SHP77 (cell line): ENCODE results near the gene DIAPH2.
"Not testable (repeated sequence)": the region's sequence is repeated elsewhere in the genome, so short reads cannot be mapped to it uniquely, and the experiment has no call there.

Source experiments
- DNase-seq, 2 experiments: peaks; one replicate each; lab custom pipeline; 2025; lab: John Stamatoyannopoulos, UW

The DIAPH2 gene

GRCh38 chrX:97389761-97390192 is 705.1 kb downstream of the DIAPH2 start:
- no peak for DNase-seq

- no peak for DNase-seq
Observed at GRCh38 chrX:97397371-97397770, 712.7 kb downstream of the DIAPH2 start.

- DNase-seq, result no peak
Observed at GRCh38 chrX:97398030-97398551, 713.4 kb downstream of the DIAPH2 start.

- DNase-seq, result no peak
Observed at GRCh38 chrX:97399400-97399799, 714.8 kb downstream of the DIAPH2 start.

GRCh38 chrX:97400492-97400891 is 715.9 kb downstream of the DIAPH2 start:
- no peak for DNase-seq

GRCh38 chrX:97401154-97401553 is 716.5 kb downstream of the DIAPH2 start:
- DNase-seq, result no peak

GRCh38 chrX:97401586-97402136 is 717.0 kb downstream of the DIAPH2 start:
- no peak for DNase-seq

GRCh38 chrX:97402333-97402732 is 717.7 kb downstream of the DIAPH2 start:
- DNase-seq, result no peak

GRCh38 chrX:97402903-97403302 is 718.3 kb downstream of the DIAPH2 start:
- no peak for DNase-seq

GRCh38 chrX:97405031-97405660 is 720.5 kb downstream of the DIAPH2 start:
- no peak for DNase-seq

- not testable (repeated sequence) for DNase-seq
Observed at GRCh38 chrX:97409632-97410415, 725.2 kb downstream of the DIAPH2 start.

- no peak for DNase-seq
Observed at GRCh38 chrX:97416461-97416860, 731.8 kb downstream of the DIAPH2 start.

- no peak for DNase-seq
Observed at GRCh38 chrX:97429101-97429500, 744.5 kb downstream of the DIAPH2 start.

GRCh38 chrX:97431281-97431680 is 746.6 kb downstream of the DIAPH2 start:
- DNase-seq, result no peak

GRCh38 chrX:97446298-97446882 is 761.7 kb downstream of the DIAPH2 start:
- no peak for DNase-seq

- no peak for DNase-seq
Observed at GRCh38 chrX:97447306-97447705, 762.7 kb downstream of the DIAPH2 start.

GRCh38 chrX:97452283-97452682 is 767.6 kb downstream of the DIAPH2 start:
- no peak for DNase-seq

GRCh38 chrX:97461763-97462162 is 777.1 kb downstream of the DIAPH2 start:
- DNase-seq, result no peak

GRCh38 chrX:97471071-97471470 is 786.4 kb downstream of the DIAPH2 start:
- DNase-seq, result no peak

- DNase-seq, result no peak
Observed at GRCh38 chrX:97474933-97475332, 790.3 kb downstream of the DIAPH2 start.

- no peak for DNase-seq
Observed at GRCh38 chrX:97479106-97479890, 794.7 kb downstream of the DIAPH2 start.

- DNase-seq, result no peak
Observed at GRCh38 chrX:97481228-97481627, 796.6 kb downstream of the DIAPH2 start.
